LNCaP clone FGC (cell line): ENCODE results near the gene YWHAE.
"Not testable (repeated sequence)": the region's sequence is repeated elsewhere in the genome, so short reads cannot be mapped to it uniquely, and the experiment has no call there.

Experiments
- DNase-seq: peaks from one replicate; pipeline ENCODE4 v3.0.0-alpha.2; 2011; ENCODE audit warnings: low read depth
- H3K4me3 ChIP-seq: 2 replicates; pipeline ENCODE4 v1.5.1; 2011; ENCODE audit warnings: mild to moderate bottlenecking, low read depth, low read length, control low read depth
- TF ChIP-seq, protein P1 (sequence below): IDR thresholded peaks from 2 replicates; pipeline ENCODE4 v1.5.1; 2012; ENCODE audit warnings: mild to moderate bottlenecking; ENCODE audit not compliant: control insufficient read depth, insufficient read depth; ENCODE audit errors: extremely low read depth

Gene YWHAE

GRCh38 chr17:1399679-1400512, at the start of gene YWHAE:
YWHAE (minus strand) TSS chr17:1400222; CDS start chr17:1400110, 112 bp downstream.
- TF ChIP-seq, protein P1, sequence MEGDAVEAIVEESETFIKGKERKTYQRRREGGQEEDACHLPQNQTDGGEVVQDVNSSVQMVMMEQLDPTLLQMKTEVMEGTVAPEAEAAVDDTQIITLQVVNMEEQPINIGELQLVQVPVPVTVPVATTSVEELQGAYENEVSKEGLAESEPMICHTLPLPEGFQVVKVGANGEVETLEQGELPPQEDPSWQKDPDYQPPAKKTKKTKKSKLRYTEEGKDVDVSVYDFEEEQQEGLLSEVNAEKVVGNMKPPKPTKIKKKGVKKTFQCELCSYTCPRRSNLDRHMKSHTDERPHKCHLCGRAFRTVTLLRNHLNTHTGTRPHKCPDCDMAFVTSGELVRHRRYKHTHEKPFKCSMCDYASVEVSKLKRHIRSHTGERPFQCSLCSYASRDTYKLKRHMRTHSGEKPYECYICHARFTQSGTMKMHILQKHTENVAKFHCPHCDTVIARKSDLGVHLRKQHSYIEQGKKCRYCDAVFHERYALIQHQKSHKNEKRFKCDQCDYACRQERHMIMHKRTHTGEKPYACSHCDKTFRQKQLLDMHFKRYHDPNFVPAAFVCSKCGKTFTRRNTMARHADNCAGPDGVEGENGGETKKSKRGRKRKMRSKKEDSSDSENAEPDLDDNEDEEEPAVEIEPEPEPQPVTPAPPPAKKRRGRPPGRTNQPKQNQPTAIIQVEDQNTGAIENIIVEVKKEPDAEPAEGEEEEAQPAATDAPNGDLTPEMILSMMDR = no peak
- DNase-seq = peak; percentile 77
- H3K4me3 ChIP-seq = peak within 1 kb of the TSS; percentile 98

- TF ChIP-seq, protein P1 = no peak
- H3K4me3 ChIP-seq = no peak overlapping the region
- no peak for DNase-seq
Measured at GRCh38 chr17:1449412-1449967, 49.5 kb upstream of the YWHAE start.

GRCh38 chr17:1447052-1447451, 47.0 kb upstream of the YWHAE start:
- TF ChIP-seq, protein P1 = no peak
- no peak overlapping the region for H3K4me3 ChIP-seq
- no peak for DNase-seq

- no peak for DNase-seq
- TF ChIP-seq, protein P1 = no peak
- H3K4me3 ChIP-seq = no peak overlapping the region
Measured at GRCh38 chr17:1446201-1446600, 46.2 kb upstream of the YWHAE start.

GRCh38 chr17:1445695-1446094, 45.7 kb upstream of the YWHAE start:
- not testable (repeated sequence) for DNase-seq, H3K4me3 ChIP-seq

GRCh38 chr17:1442721-1443120, 42.7 kb upstream of the YWHAE start:
- H3K4me3 ChIP-seq, DNase-seq: not testable (repeated sequence)

DNA sequence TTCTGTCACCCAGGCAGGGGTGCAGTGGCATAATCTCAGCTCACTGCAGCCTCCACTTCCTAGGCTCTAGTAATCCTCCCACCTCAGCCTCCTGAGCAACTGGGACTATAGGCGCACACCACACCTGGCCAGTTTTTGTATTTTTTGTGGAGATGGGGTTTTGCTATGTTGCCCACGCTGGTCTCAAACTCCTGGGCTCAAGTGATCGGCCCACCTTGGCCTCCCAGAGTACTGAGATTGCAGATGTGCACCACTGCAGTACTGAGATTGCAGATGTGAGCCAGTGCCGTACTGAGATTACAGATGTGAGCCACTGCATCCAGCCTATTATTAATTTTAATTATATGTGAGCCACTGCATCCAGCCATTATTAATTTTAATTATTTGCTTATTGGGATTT, 42.2 kb upstream of the YWHAE start:
- no peak overlapping the region for H3K4me3 ChIP-seq
- DNase-seq = no peak
- TF ChIP-seq, protein P1 = no peak

DNA sequence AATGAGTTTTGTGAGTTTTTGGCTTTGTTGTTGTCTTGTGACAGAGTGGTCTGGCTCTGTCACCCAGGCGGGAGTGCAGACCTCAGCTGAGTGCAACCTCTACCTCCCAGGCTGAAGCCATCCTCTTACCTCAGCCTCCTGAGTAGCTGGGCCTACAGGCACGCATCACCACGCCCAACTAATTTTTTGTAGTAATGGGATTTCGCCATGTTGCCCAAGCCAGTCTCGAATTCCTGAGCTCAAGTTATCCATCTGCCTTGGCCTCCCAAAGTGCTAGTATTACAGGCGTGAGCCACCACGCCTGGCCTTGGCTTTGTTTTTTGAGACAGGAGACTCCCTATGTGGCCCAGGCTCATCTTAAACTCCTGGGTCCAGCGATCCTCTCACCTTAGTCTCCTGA, 40.9 kb upstream of the YWHAE start:
- H3K4me3 ChIP-seq = no peak overlapping the region
- no peak for DNase-seq
- TF ChIP-seq, protein P1 = no peak
